Osteoblast (primary cell): ENCODE data around the gene RAB3D. TPM values are rescaled to one million over a fixed set of nuclear protein-coding genes. Genes with fewer than 3 reads are reported as not detected.

Experiments
- DNase-seq: peaks from one replicate; pipeline ENCODE4 v3.0.0; 2011; ENCODE audit warnings: low spot score, mixed read lengths; ENCODE audit not compliant: insufficient read length; ENCODE audit errors: missing footprints
- H2AFZ ChIP-seq: 2 replicates; pipeline ENCODE4 v1.6.0; 2011; ENCODE audit warnings: mild to moderate bottlenecking, low read length
- H3K27ac ChIP-seq: 2 replicates; pipeline ENCODE4 v1.5.1; 2011; ENCODE audit warnings: mild to moderate bottlenecking, low read depth, low read length, moderate library complexity
- H3K27me3 ChIP-seq: 2 replicates; pipeline ENCODE4 v1.6.0; 2012; ENCODE audit warnings: mild to moderate bottlenecking, control low read depth, inconsistent platforms, low read length, moderate library complexity; ENCODE audit not compliant: insufficient read depth
- H3K36me3 ChIP-seq: 2 replicates; pipeline ENCODE4 v1.5.1; 2011; ENCODE audit warnings: mild to moderate bottlenecking, low read length, control low read depth, moderate library complexity; ENCODE audit not compliant: insufficient read depth
- H3K4me1 ChIP-seq: 2 replicates; pipeline ENCODE4 v1.5.1; 2011; ENCODE audit warnings: mild to moderate bottlenecking, low read length, control low read depth, moderate library complexity; ENCODE audit not compliant: insufficient read depth
- H3K4me2 ChIP-seq: 2 replicates; pipeline ENCODE4 v1.6.0; 2011; ENCODE audit warnings: mild to moderate bottlenecking, low read length; ENCODE audit not compliant: insufficient read depth
- H3K4me3 ChIP-seq: fragments of 200-600 bp; sonication (generic); 3 replicates; pipeline ENCODE4 v1.5.1; 2012; ENCODE audit warnings: mild to moderate bottlenecking, low read length, inconsistent platforms; ENCODE audit not compliant: insufficient read depth
- H3K79me2 ChIP-seq: 2 replicates; pipeline ENCODE4 v1.6.0; 2012; ENCODE audit warnings: mild to moderate bottlenecking, low read length, control low read depth, inconsistent platforms; ENCODE audit not compliant: insufficient read depth
- H3K9me3 ChIP-seq: 2 replicates; pipeline ENCODE4 v1.5.1; 2011; ENCODE audit warnings: low read depth, low read length, control low read depth
- H4K20me1 ChIP-seq: 2 replicates; pipeline ENCODE4 v1.6.0; 2012; ENCODE audit warnings: mild to moderate bottlenecking, low read length, control low read depth; ENCODE audit not compliant: insufficient read depth
- total RNA-seq: library from RNA; depleted of rRNA; stranded (reverse); fragments of >200 nt; gene quantifications from 2 replicates; pipeline ENCODE4 v1.2.3, GENCODE V29; 2012
- TF ChIP-seq, protein P1 (sequence below): IDR thresholded peaks from 2 replicates; pipeline ENCODE4 v1.5.1; 2011; ENCODE audit warnings: mild to moderate bottlenecking, low read depth, low read length, moderate library complexity; ENCODE audit errors: extremely low read depth

The RAB3D gene
- total RNA-seq, 1 donor, result 3.3 TPM

DNA sequence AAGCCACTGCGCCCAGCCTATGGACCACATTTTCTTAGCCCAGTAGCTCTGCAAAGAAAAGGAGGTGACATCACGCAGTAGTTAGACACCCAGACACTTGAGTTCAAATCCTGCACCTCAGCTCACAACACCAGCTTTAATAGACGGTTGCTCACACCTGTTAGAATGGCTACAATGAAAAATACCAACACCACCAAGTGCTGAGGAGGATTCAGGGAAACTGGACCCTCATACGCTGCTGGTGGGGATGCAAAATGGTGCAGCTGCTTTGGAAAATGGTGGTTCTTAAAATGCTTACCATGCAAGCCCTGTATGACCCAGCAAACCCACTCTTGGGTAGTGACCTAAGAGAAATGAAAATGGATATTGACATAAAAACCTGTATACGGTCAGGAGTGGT, 65.5 kb downstream of the RAB3D start:
- H3K27me3 ChIP-seq, result no peaks in the 10 kb centered on the region

DNA sequence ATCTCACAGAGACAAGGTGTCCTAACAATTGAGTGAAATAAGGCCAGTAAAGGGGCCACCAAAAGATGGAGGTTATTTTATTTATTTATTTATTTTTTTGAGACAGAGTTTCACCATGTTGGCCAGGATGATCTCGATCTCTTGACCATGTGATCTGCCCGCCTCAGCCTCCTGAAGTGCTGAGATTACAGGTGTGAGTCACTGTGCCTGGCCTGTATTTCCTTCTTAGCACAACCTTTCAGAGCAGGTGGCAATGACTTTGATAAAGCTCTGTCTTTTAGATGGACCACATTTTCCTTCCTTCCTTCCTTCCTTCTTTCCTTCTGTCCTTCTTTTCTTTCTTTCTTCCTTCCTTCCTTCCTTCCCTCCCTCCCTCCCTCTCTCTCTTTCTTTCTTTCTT, 66.2 kb downstream of the RAB3D start:
- Histone ChIP-seq H4K20me1 (no peaks in the 10 kb centered on the region), H3K9me3 (no peaks in the 10 kb centered on the region), H3K4me1 (no peaks in the 10 kb centered on the region), H3K36me3 (no peaks in the 10 kb centered on the region), H2AFZ (no peak overlapping the region), H3K27me3 (no peaks in the 10 kb centered on the region), H3K79me2 (no peaks in the 10 kb centered on the region), H3K27ac (no peak overlapping the region), H3K4me2 (no peak overlapping the region), H3K4me3 (no peak overlapping the region)
- TF ChIP-seq, protein P1, sequence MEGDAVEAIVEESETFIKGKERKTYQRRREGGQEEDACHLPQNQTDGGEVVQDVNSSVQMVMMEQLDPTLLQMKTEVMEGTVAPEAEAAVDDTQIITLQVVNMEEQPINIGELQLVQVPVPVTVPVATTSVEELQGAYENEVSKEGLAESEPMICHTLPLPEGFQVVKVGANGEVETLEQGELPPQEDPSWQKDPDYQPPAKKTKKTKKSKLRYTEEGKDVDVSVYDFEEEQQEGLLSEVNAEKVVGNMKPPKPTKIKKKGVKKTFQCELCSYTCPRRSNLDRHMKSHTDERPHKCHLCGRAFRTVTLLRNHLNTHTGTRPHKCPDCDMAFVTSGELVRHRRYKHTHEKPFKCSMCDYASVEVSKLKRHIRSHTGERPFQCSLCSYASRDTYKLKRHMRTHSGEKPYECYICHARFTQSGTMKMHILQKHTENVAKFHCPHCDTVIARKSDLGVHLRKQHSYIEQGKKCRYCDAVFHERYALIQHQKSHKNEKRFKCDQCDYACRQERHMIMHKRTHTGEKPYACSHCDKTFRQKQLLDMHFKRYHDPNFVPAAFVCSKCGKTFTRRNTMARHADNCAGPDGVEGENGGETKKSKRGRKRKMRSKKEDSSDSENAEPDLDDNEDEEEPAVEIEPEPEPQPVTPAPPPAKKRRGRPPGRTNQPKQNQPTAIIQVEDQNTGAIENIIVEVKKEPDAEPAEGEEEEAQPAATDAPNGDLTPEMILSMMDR, result no peak
- no peak for DNase-seq

More for the DNA sequence above, 65.5 kb downstream of the RAB3D start:
- H3K4me3 ChIP-seq, result no peak overlapping the region
- H3K4me2 ChIP-seq, result no peak overlapping the region
- no peak for DNase-seq
- H4K20me1 ChIP-seq, result no peaks in the 10 kb centered on the region
- no peaks in the 10 kb centered on the region for H3K36me3 ChIP-seq
- no peaks in the 10 kb centered on the region for H3K4me1 ChIP-seq
- no peaks in the 10 kb centered on the region for H3K79me2 ChIP-seq
- no peak overlapping the region for H3K27ac ChIP-seq
- no peaks in the 10 kb centered on the region for H3K9me3 ChIP-seq
- no peak overlapping the region for H2AFZ ChIP-seq
- TF ChIP-seq, protein P1, result no peak

Other genes with a start within 250 kb of the RAB3D start
- gene SPC24, start 183.9 kb downstream of the RAB3D start, total RNA-seq, result 5.4 and 6.5 TPM in 2 replicates
- gene KANK2, start 142.1 kb downstream of the RAB3D start, total RNA-seq, result 253 and 295 TPM in 2 replicates
- gene ANGPTL8, start 100.0 kb downstream of the RAB3D start, total RNA-seq, result not detected in 2 replicates
- 12.7 and 183 TPM in 2 replicates for gene DOCK6, start 77.1 kb downstream of the RAB3D start, total RNA-seq
- gene TSPAN16, start 43.5 kb downstream of the RAB3D start, total RNA-seq, result not detected in 2 replicates
- gene TMEM205, start 6.6 kb upstream of the RAB3D start, total RNA-seq, result 29.2 and 59.4 TPM in 2 replicates
- gene CCDC159, start 6.9 kb upstream of the RAB3D start, total RNA-seq, result 4.0 and 8.0 TPM in 2 replicates
- 10.6 and 14.1 TPM in 2 replicates for gene PLPPR2, start 15.8 kb upstream of the RAB3D start, total RNA-seq
- 0.72 and 0.88 TPM in 2 replicates for gene SWSAP1, start 35.0 kb upstream of the RAB3D start, total RNA-seq
- gene EPOR, start 44.7 kb upstream of the RAB3D start, total RNA-seq, result 1.8 and 2.5 TPM in 2 replicates
- 0.29 and 0.36 TPM in 2 replicates for gene RGL3, start 79.7 kb upstream of the RAB3D start, total RNA-seq
- under 0.01 TPM in 2 replicates for gene ODAD3, start 95.5 kb upstream of the RAB3D start, total RNA-seq
- gene PRKCSH, start 96.0 kb upstream of the RAB3D start, total RNA-seq, result 117 and 119 TPM in 2 replicates
- gene ELAVL3, start 141.4 kb upstream of the RAB3D start, total RNA-seq, result 0.72 TPM in 1 of 2 replicates, not detected in the other
- 2.9 and 3.5 TPM in 2 replicates for gene ZNF653, start 166.2 kb upstream of the RAB3D start, total RNA-seq
- gene ECSIT, start 189.5 kb upstream of the RAB3D start, total RNA-seq, result 36.9 and 37.1 TPM in 2 replicates
- 7.1 and 9.8 TPM in 2 replicates for gene CNN1, start 199.2 kb upstream of the RAB3D start, total RNA-seq
- 31.2 and 42.0 TPM in 2 replicates for gene ELOF1, start 219.6 kb upstream of the RAB3D start, total RNA-seq
- gene ACP5, start 238.0 kb upstream of the RAB3D start, total RNA-seq, result 0.59 and 2.5 TPM in 2 replicates